Fibroblast of skin of right quadriceps (primary cell): Measurements from ENCODE around the gene SLC25A21.
A peak's percentile ranks its signal among the peaks of the same experiment; 100 is the strongest.
"Not testable (repeated sequence)": the region's sequence is repeated elsewhere in the genome, so short reads cannot be mapped to it uniquely, and the experiment has no call there.

Source experiments
- DNase-seq: peaks from one replicate; pipeline ENCODE4 v3.0.0-alpha.2; 2013

Gene SLC25A21

DNA sequence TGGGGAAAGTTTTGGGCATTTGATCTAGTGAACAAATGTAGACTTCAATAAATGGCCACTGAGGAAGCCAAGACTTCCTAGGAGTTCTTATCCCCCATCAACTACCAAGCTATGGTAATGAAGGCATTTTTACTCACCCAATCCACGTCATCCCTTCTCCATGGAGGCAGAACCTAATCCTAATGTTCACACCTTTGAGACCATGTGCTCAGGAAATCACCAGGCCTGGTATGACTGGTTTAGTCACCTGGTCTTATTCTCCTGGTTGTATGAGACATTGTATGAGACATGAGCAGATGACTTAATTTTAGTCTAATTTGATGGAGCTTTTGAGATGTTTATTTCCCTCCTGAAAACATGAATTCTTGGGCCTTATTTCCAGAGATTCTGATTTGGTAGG lies 422.2 kb downstream of the SLC25A21 start:
- no peak for DNase-seq

GRCh38 chr14:36748610-36749213 lies 423.7 kb downstream of the SLC25A21 start:
- no peak for DNase-seq

GRCh38 chr14:36747411-36748184 lies 424.8 kb downstream of the SLC25A21 start:
- no peak for DNase-seq

- no peak for DNase-seq
Measured at GRCh38 chr14:36746872-36747271, 425.5 kb downstream of the SLC25A21 start.

DNA sequence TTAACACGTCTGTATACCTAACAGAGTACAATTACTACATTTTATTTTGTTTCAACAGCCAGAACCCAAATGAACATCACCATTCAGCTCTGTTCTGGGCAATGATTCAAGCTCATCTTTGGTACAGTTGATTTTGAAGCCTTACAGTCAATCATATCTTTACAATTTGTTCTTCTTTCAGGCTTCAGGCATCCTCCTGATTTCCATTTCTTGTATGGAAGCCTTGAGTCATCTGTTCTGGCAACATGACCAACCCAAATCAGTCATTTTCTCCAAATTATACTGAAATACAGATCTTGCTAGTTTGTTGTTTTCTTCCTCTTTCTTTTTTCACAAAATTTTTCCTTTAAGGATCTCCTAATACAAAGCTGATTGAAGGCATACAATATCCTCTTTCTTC lies 430.5 kb downstream of the SLC25A21 start:
- no peak for DNase-seq

- no peak for DNase-seq
Measured at GRCh38 chr14:36738269-36738668, 434.1 kb downstream of the SLC25A21 start.

DNA sequence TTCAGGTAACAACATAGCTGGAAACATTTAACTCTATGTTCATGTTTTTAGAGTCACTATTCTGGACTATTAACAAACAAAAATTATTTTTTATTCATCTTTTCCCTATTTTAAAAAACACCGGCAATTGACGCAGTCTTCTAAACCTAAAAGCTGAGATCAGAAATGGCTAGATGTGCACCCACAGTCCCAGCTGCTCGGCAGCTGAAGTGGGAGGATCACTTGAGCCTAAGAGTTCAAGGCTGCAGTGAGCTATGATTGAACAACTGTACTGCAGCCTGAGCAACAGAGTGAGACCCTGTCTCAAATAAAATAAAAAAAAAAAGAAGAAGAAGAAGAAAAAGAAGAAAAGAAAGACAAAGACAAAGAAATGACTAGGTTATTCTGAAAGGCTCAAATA lies 446.3 kb downstream of the SLC25A21 start:
- no peak for DNase-seq

DNA sequence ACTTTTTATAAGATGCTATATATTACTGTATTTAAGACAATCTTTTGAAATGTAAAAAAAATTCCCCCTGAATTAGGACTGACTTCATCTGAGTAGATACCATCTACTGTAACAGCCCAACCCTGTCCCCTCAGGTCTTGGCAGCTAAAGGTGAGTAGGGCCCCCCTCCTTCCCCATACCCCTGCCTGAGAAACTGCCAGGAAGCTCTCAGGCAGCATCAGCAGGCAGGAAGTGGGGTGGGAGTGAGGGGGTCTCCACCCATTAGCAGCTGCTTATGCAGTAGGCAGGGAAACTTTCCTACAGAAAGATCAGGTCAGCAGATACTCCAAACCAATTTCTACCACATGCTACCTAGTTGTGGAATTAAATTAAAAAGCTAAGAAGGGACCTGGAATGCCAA lies 448.2 kb downstream of the SLC25A21 start:
- no peak for DNase-seq

- no peak for DNase-seq
Measured at GRCh38 chr14:36723530-36723929, 448.9 kb downstream of the SLC25A21 start.

DNA sequence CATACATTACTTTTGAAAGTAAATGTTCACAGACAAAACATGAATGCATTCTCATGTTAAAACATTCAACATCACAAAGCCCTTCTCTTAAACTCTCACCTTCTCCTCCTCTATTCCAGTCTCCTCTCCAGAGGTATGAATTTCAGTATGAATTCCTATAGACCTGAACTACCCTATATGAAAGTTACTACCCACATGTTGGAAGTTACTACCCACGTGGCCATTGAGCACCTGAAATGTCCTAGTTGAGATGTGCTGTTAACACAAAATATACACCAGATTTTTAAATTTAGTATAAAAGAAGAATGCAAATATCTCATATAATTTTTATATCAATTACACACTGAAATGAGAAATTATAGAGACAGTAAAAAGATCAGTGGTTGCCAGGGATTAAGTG lies 450.5 kb downstream of the SLC25A21 start:
- DNase-seq = no peak

- DNase-seq = no peak
Measured at GRCh38 chr14:36720657-36721056, 451.7 kb downstream of the SLC25A21 start.

DNA sequence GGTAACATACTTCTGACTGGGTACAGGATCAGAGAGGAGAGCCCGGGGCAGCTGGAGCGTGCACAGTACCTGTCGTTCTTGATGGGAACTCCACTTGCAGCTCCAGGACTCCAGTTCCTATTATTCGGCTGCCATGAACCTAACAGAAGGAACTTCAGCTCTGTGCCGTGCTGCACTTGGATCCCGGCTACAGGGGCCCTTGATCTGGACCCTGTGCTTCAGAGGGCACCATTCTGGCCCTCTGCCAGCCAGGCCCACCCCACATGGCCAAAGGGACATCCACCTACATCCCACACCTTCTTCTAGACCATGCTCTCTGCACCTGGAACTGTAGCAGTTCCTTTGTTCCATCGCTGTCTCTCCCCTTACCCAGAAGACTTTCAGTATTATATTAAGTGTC lies 452.6 kb downstream of the SLC25A21 start:
- DNase-seq = no peak

DNA sequence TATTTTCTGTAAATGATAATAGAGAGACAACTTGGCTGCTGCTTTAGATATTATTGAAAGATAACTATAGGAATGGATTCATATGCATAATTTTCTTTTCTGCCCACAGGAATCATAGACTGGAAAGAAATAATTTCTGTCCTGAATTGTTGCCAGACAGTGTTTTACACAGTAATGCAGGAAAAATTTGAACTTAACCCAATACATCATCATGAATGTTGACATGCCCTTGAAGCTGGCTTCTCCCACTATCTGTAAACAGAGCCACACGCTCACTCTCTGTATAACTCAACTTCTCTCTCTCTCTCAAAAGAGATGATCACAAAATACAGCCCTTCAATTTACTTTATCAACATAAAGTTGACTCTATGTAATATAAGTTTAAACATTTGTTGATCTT lies 454.2 kb downstream of the SLC25A21 start:
- no peak for DNase-seq

DNA sequence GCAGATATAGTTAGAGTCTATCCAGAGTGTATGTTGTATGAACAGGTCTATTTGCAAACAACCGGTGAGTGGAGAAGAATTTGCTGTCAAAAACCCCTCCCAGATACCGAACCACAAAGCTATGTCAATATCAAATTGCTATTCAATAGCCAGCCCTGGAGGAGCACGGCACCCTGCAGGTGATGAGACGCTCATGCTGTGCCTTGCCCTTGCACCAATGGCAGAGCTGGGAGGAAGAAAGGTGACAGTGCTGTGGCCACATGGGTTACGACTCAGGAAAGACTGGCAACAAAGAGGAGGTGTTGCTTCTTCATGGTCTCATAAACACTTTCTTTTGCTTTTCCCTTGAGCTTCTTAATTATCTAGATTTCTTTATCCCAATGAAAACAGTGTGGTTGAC lies 455.0 kb downstream of the SLC25A21 start:
- no peak for DNase-seq

GRCh38 chr14:36716614-36717184 lies 455.7 kb downstream of the SLC25A21 start:
- DNase-seq = no peak

GRCh38 chr14:36713960-36714703 lies 458.3 kb downstream of the SLC25A21 start:
- DNase-seq = no peak

DNA sequence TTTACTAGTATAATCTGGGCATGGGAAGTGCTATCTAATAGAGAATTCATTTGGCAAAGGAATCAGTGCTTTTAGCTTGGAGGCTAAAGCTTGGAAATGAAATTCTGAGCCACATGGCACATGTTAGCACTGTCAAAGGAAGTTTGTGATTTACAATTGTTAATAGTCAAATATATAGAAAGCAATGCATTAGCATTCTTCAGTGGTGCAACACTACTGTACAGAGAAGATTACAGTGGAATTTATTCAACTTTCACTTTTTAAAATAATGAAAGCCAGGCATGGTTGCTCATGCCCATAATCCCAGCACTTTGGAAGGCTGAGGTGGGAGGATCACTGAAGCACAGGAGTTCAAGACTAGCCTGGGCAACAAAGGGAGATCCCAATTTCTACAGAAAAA lies 464.8 kb downstream of the SLC25A21 start:
- no peak for DNase-seq

- DNase-seq = no peak
Measured at GRCh38 chr14:36702474-36702873, 469.9 kb downstream of the SLC25A21 start.

GRCh38 chr14:36701132-36701531 lies 471.3 kb downstream of the SLC25A21 start:
- DNase-seq = no peak

DNA sequence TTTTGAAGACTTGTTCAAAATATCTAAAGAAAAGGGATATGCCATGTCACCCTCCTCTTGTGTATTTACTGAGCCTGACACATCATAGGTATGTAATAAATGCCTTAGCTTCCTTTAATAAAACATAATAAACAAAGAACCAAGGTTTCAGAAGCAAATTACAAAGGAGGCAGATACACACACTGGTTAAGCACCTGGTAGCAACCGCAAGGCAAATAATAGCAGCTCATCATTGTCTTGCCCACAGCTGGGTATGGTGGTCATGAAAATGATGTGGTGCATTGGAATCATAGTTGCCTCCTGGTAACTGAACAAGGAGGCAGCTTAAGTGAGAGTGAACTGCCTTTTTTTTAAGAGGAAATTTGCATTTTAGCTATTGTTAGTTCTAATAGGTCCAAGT lies 471.8 kb downstream of the SLC25A21 start:
- no peak for DNase-seq

GRCh38 chr14:36699420-36699819 lies 473.0 kb downstream of the SLC25A21 start:
- not testable (repeated sequence) for DNase-seq

GRCh38 chr14:36690311-36691040 lies 481.9 kb downstream of the SLC25A21 start:
- DNase-seq = peak; percentile 4

DNA sequence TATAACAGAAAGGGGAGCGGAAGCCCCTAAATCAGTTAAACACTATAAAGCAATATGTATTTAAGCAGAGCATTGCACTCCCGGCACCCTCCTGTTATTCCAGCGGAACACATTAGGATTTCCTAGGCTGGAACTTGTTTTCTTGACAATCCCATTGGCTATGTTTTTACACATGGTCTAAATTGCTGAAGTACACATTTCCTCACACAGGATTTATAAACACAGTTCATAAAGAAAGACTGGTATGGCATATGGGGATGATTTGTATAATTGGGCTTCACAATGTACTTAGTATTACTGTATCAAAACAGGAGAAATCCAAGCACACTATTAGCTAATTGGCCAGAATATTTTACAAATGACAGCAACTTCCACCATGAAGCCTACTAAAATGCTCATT lies 487.5 kb downstream of the SLC25A21 start:
- no peak for DNase-seq
